Mucosa of descending colon (tissue), 3 donors: Measurements from ENCODE around the gene ERFL. TPM values are rescaled to one million over a fixed set of nuclear protein-coding genes. Genes with fewer than 3 reads are reported as not detected.

Source experiments
- ATAC-seq: fragments of 200-7000 bp; cut with Tn5 transposase; one replicate; pipeline ENCODE4 v1.9.1; 2020; ENCODE audit warnings: mild to moderate bottlenecking, moderate library complexity
- DNase-seq, 3 donors: peaks; one replicate each; pipeline ENCODE4 v3.0.0-alpha.2; 2020
- H3K36me3 ChIP-seq: fragments of 200-600 bp; one replicate; pipeline ENCODE4 v1.8.0; 2021; ENCODE audit warnings: low read depth, mild to moderate bottlenecking
- H3K4me1 ChIP-seq: fragments of 200-600 bp; one replicate; pipeline ENCODE4 v1.8.0; 2021; ENCODE audit warnings: low read depth, mild to moderate bottlenecking
- H3K4me3 ChIP-seq: fragments of 200-600 bp; one replicate; pipeline ENCODE4 v1.8.0; 2021; ENCODE audit warnings: mild to moderate bottlenecking
- H3K9me3 ChIP-seq: fragments of 200-600 bp; one replicate; pipeline ENCODE4 v1.8.0; 2021; ENCODE audit warnings: mild to moderate bottlenecking
- intact Hi-C, 2 donors: fragments of 100-400 bp; cut with DNase I in 1 of 2; cut with micrococcal nuclease in 1 of 2; formaldehyde crosslinking; loops; one replicate each; pipeline versions ENCODE4 v1.11.0 to v1.11.1; 2022; cut with DNase I, micrococcal nuclease
- microRNA-seq: library from miRNA; unstranded; fragments of <30 nt; microRNA quantifications from one replicate; pipeline ENCODE4, GENCODE V29; 2019
- total RNA-seq, 3 donors: library from RNA; stranded (reverse); fragmentation: NEBNext Ultra II Directional in 2 of 3; extraction: Animal tissue kit (Norgen Biotek cat#: 25700) in 2 of 3; gene quantifications; one replicate each; pipeline versions ENCODE4 v1.2.1 to v1.2.4, GENCODE V29; 2021 to 2023
- TF ChIP-seq, protein P1 (sequence below): fragments of 200-600 bp; IDR thresholded peaks from one replicate; pipeline ENCODE4 v1.8.0; 2022; ENCODE audit warnings: antibody characterized with exemption, mild to moderate bottlenecking
- donor health status: DM: no; HTN: no; CAD: no; lungs with moderate emphysema.
- donor health status: DM: no; HTN: no; CAD: no.
- donor health status: DM: no; HTN: yes; CAD: no.

The ERFL gene
- total RNA-seq, 3 donors from 2014 or later = 0.70 to 1.1 (median 0.98) TPM

DNA sequence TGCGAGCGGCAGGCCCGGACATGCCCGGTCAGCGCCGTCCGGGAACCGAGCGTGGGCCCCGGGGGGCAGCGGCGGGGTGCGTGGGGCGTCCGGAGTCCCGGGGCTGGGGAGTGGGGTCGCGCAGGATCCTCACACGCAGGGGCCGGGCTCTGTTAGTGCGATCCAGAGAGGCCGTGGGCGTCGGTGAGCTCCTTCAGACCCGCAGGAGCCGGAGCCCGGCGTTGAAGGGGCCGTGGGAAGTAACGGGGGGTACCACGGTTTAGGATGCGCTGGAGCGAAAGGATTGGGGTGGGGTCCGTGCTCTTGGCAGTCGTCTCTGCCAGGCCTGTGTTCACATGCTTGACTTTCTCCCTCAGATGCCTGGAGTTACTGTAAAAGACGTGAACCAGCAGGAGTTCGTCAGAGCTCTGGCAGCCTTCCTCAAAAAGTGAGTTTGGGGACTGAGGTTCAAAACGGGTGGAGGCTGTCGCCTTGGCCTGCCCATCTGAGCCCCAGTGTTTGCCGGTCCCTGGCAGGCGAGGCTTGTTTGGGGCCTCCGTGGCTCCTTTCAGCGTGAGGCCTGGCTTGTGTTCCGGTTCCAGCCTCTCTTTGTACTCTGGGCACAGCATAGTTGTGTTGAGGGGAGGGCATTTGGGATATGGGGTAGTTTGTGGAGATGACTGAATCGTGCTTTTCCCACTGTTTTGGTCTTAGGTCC, 67.7 kb downstream of the ERFL start:
- Histone ChIP-seq H3K4me1 (peaks cover 26% of the 10 kb centered on the region), H3K36me3 (peaks cover 3% of the 10 kb centered on the region), H3K9me3 (no peaks in the 10 kb centered on the region), H3K4me3 (peak overlapping the region; percentile 97)
- TF ChIP-seq, protein P1, sequence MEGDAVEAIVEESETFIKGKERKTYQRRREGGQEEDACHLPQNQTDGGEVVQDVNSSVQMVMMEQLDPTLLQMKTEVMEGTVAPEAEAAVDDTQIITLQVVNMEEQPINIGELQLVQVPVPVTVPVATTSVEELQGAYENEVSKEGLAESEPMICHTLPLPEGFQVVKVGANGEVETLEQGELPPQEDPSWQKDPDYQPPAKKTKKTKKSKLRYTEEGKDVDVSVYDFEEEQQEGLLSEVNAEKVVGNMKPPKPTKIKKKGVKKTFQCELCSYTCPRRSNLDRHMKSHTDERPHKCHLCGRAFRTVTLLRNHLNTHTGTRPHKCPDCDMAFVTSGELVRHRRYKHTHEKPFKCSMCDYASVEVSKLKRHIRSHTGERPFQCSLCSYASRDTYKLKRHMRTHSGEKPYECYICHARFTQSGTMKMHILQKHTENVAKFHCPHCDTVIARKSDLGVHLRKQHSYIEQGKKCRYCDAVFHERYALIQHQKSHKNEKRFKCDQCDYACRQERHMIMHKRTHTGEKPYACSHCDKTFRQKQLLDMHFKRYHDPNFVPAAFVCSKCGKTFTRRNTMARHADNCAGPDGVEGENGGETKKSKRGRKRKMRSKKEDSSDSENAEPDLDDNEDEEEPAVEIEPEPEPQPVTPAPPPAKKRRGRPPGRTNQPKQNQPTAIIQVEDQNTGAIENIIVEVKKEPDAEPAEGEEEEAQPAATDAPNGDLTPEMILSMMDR = no peak
- DNase-seq = no peak
- intact Hi-C loops = no loop called here
- no peak for ATAC-seq

DNA sequence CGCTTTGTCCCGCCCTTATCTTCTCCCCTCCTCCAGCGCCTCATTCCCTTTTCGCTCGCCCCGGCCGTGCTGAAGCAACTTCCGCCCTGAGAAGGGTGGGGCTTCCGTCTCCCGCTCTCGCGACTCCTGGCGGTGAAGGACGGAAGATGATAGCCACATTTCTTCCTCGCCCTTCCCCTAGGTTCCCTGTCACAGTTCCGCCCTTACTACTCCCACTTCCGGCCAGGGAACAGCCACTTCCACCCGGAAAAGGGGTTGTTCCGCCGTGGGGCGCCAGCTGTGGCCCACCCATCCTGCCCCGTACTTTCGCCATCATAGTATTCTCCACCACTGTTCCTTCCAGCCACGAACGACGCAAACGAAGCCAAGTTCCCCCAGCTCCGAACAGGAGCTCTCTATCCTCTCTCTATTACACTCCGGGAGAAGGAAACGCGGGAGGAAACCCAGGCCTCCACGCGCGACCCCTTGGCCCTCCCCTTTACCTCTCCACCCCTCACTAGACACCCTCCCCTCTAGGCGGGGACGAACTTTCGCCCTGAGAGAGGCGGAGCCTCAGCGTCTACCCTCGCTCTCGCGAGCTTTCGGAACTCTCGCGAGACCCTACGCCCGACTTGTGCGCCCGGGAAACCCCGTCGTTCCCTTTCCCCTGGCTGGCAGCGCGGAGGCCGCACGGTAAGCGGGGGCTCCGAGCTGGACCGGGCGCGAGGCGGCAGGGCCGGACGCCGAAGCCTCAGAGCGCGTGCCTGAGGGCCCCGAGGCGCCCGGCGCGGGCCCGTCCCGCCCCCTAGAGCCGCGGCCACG, 68.4 kb downstream of the ERFL start, which contains the start of gene RPS19:
Gene RPS19 (plus strand): TSS at position 638 of the 801 bp plus-strand sequence. CDS start 520 bp downstream, outside the sequence.
- peak; percentile 98 to 99 (median 99) for DNase-seq
- H3K4me3 ChIP-seq = peak within 1 kb of the TSS; percentile 97
- peak; percentile 94 for ATAC-seq
- TF ChIP-seq, protein P1 = peak; percentile 58
- intact Hi-C loops = no loop called here
- H3K4me1 ChIP-seq = peaks cover 26% of the 10 kb centered on the region
- H3K9me3 ChIP-seq = no peaks in the 10 kb centered on the region
- peaks cover 3% of the 10 kb centered on the region for H3K36me3 ChIP-seq

DNA sequence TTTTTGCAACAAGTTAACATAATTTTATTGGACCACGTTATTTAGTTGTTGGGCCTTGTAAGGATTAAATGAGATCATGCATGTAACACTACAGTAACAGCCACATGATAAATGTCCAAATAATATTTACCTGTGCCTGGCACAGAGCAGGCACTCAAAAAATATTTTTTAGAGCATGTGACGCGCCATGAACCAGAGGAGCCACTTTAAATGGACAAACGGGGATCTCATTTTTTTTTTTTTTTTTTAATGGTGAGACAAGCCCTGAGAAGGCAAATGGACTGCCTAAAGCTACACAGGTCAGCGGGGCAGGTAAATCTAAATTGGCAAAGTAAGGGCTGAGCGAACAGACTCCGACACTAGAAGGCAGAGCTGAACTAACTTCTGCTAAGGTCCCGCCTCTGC, 69.0 kb downstream of the ERFL start:
- no peak for ATAC-seq

More for the DNA sequence above, 69.0 kb downstream of the ERFL start:
- DNase-seq = no peak
- Histone ChIP-seq H3K4me1 (peaks cover 26% of the 10 kb centered on the region), H3K36me3 (peaks cover 2% of the 10 kb centered on the region), H3K4me3 (peak overlapping the region; percentile 97), H3K9me3 (no peaks in the 10 kb centered on the region)
- intact Hi-C loops = no loop called here
- TF ChIP-seq, protein P1 = no peak

Small RNA genes within 50 kb of the gene (microRNA-seq; reads per million reads assigned to microRNA genes)
- not detected for gene MIR6797

Other genes starting within 250 kb of the ERFL start
- gene CEACAM7, start 240.2 kb downstream of the ERFL start, total RNA-seq = 1,000 to 10,000 TPM in 2 of 3 donors, 100 to 1,000 TPM in 1; 753 to 3,639 (median 2,117) TPM
- 1,000 to 10,000 TPM; 2,069 to 7,240 (median 3,325) TPM for gene CEACAM5, start 219.8 kb downstream of the ERFL start, total RNA-seq
- 1,000 to 10,000 TPM in 1 of 3 donors, 100 to 1,000 TPM in 2; 249 to 1,767 (median 431) TPM for gene CEACAM6, start 172.9 kb downstream of the ERFL start, total RNA-seq
- gene CEACAM3, start 131.9 kb downstream of the ERFL start, total RNA-seq = 1 to 10 TPM; 2.5 to 4.5 (median 3.9) TPM
- gene LYPD4, start 83.8 kb downstream of the ERFL start, total RNA-seq = not detected
- gene DMRTC2, start 83.4 kb downstream of the ERFL start, total RNA-seq = not detected
- 1,000 to 10,000 TPM; 1,251 to 1,696 (median 1,572) TPM for gene RPS19, start 68.2 kb downstream of the ERFL start, total RNA-seq
- 1 to 10 TPM; 2.7 to 7.3 (median 3.9) TPM for gene CD79A, start 51.2 kb downstream of the ERFL start, total RNA-seq
- gene ARHGEF1, start 45.3 kb downstream of the ERFL start, total RNA-seq = 100 to 1,000 TPM in 1 of 3 donors, 10 to 100 TPM in 2; 84.9 to 125 (median 92.3) TPM
- gene RABAC1, start 30.9 kb upstream of the ERFL start, total RNA-seq = 100 to 1,000 TPM; 150 to 160 (median 152) TPM
- gene ATP1A3, start 65.8 kb upstream of the ERFL start, total RNA-seq = 1 to 10 TPM in 1 of 3 donors, not detected in 2; 8.3 TPM
- 10 to 100 TPM in 1 of 3 donors, 1 to 10 TPM in 1, under 1 TPM in 1; 0.67 to 25.8 (median 2.0) TPM for gene GRIK5, start 141.8 kb upstream of the ERFL start, total RNA-seq
- 10 to 100 TPM; 11.2 to 17.5 (median 17.0) TPM for gene ZNF574, start 147.7 kb upstream of the ERFL start, total RNA-seq
- 1 to 10 TPM; 3.9 to 6.8 (median 6.1) TPM for gene POU2F2, start 204.0 kb upstream of the ERFL start, total RNA-seq